GM21367 (cell line): ENCODE results near the gene CSAD.
"Not testable (repeated sequence)": the region's sequence is repeated elsewhere in the genome, so short reads cannot be mapped to it uniquely, and the experiment has no call there.

Experiments used
- ATAC-seq: cut with Tn5 transposase; IDR thresholded peaks from one replicate; pipeline ENCODE4 v1.9.1; 2021; ENCODE audit not compliant: unreplicated experiment

CSAD gene

DNA sequence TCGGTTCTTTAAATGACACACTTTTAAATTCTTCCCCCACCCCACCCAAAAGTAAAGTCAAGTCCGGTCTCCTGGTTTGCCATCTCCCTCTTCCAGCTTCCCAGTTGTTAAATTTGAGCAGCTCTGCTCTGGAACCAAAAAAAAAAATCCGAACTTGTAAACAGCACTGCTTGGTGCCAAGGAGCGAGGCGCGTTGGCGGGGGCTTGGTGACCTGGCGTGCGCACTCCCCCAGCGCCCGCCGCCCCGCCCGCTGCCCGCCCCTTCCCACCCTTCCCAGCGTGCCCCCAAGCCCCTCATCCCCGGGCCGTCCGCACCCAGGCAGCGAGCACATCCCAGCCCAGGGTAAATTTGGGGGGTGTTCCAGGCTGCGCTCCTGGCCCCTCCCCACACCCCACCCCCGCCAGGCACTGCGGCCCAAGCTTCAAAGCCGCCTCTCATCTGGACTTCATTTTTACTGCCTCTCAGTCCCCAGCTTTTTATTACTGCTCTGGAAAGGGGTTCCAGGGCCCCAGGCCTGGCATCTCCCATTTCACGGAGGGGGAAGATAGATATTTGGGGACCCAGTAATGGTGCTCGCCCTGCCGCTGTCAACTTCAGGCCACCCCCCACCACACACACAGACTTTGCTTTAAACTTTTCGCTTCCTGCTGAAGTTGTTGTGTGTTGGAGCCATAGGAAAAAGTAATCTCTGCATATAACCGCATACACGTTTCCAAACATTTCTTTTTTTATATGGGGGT, 38.0 kb upstream of the CSAD start:
- no peak for ATAC-seq

DNA sequence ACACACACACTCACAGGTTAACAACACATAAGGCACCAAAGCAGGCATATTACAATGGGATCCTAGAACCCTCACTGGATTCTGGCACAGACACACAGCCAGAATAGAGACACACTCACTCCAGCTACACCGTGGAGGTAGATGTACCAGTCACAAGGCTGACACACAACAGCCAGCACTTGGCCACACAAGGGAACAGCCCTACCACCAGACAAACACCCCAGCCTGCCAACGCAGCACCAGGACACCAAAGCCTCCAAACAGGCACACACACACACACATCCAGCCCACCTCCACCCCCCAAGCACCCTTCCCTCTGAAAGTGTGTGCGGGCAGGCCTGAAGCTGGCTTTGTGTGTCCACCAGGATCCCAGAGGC, 37.2 kb upstream of the CSAD start:
- ATAC-seq = no peak

DNA sequence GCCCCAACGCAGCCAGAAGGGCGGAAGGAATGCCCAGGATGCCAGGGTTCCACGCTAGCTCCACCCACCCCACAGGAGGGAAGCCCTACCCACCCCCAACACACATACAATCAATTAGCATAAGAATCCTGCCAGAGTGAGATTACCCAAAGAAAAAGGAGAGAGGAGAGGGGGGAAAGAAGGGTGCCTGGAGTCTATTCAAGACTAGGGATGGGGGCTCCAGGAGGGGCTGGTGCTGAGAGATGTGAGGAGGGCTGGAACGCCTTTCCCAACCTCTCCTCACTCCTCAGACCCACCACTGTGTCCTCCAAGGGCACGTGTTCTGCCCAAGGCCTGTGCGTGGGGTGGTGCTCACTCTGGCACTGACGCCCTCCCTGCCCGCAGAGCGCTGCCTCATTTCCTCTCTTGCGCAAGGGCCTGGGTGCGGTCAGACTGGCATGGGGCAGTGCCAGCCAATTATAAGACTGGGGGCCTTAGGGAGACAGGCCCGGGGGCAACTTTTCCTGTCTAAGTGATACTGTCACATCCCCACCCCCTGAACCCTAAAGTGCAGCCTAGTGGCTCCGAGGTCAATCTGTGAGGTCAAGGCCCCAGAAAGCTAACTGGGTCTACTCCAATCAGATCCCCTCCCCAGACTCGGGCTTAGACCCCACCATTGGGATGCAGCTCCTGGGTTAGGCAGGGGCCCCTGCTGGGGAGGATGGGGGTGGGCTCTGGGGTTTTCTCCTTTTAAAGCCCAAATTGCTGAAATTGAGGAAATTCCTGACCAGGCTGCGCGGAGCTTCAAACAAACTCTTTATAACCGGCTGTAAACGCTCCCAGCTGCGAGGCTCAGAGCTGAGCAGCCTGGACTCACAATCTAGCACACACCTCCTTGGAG, 36.6 kb upstream of the CSAD start:
- ATAC-seq = no peak

DNA sequence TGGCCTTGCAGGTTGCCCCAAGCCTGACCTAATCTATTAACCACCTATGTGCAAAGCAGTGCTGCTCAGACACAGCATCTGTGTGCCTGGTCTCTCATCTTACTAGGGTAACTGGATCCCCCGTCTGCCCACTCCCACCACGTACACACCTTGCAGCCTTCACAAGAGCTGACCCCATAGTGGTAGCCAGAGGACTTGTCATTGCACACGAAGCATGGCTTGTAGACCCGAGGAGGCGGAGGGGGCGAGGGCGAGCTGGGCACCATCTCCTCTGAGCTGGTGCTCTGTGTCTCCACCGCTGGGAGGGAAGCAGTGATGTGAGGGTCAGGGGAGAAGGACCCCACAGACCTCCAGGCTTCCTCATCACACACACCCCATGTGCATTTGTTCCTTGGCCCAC, 34.8 kb upstream of the CSAD start:
- ATAC-seq = no peak

DNA sequence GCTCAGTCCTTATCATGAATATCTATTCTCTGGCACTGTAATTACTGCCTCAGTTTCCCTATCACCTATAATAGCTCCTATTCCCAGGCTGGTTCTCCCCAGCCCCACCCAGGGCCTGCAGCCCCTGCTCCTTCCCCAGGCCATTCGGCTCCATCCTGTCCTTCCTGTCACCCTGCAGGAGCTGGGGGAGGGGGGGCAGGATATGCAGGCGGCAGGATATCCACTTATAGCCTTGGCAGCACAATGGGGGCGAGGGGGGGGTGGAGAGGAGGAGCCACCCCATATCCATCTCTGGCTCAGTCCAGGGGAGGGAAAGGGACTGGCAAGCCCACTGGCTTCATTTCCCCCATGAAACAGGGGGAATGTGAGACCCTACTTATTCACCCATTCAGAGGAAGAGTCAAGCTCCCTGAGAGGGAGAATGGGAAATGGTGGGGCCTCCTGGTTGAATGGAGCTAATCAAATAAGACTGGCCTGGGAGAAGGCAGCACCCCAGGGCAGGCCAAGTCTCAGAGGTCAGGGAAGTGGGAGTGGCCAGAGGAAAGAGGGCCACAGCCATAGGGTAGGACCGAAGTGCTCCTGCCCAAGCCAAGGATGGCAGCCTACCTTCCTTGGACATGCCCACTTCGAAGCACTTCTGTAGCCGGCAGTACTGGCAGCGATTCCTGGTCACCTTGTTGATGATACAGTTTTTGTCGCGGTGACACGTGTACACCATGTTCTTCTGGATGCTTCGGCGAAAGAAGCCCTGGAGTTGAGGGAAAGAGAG, 34.1 kb upstream of the CSAD start:
- no peak for ATAC-seq

DNA sequence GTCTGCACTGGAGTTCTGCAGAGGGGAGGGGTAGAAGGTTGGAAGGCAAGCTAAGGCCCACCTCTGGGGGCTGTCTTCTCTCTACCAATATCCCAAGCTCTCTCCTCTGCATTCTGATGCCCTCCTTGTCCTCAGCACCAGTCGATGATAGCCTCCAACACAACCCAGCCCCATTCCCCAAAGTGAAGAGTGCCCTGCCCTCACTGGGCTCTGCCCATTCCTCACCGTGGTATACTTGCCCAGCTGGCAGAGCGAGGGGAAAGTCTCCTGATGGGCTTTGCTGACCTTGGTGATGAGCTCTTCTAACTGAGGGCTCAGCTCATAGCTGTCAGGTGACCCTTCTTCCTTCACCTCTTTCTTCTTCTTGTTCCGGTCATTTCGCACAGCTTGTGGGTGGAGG, 33.5 kb upstream of the CSAD start:
- ATAC-seq = no peak

DNA sequence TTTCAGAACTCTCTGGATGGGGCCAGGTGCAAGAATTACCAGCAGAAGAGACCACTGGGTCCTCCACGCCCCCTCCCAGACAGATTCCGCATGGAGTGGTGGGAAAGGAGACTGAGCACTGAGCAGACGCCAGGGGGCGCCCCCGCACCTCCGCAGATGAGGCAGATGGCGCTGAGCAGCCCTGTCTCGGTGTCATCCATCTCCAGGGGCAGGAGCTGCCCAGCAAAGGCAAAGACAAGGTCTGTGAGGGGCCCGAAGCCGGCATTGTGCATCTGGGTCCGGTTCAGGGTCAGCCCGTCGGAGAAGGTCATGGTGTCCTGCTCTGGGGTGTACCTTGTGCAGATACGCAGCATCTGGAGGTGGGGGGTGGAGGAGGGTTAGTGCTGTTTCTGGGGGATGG, 32.6 kb upstream of the CSAD start:
- no peak for ATAC-seq

DNA sequence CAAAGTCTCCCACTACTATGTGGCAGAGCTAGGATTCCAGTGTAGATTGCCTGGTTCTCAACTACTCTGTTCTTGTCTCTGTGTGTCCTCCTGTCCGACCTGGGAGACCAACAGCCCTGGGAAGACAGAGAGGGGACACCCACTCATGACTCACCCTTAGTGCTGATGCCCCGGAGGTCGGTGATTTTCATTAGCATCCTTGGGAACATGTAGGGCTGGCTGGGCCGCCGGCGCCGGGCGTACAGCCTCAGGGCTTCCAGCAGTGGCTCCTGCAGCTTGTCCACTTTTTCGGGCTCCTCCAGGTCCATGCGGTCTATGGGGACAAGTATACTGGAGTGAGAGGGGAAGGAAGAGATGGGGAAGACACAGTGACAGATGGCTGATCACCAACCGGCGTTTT, 32.2 kb upstream of the CSAD start:
- ATAC-seq = no peak

DNA sequence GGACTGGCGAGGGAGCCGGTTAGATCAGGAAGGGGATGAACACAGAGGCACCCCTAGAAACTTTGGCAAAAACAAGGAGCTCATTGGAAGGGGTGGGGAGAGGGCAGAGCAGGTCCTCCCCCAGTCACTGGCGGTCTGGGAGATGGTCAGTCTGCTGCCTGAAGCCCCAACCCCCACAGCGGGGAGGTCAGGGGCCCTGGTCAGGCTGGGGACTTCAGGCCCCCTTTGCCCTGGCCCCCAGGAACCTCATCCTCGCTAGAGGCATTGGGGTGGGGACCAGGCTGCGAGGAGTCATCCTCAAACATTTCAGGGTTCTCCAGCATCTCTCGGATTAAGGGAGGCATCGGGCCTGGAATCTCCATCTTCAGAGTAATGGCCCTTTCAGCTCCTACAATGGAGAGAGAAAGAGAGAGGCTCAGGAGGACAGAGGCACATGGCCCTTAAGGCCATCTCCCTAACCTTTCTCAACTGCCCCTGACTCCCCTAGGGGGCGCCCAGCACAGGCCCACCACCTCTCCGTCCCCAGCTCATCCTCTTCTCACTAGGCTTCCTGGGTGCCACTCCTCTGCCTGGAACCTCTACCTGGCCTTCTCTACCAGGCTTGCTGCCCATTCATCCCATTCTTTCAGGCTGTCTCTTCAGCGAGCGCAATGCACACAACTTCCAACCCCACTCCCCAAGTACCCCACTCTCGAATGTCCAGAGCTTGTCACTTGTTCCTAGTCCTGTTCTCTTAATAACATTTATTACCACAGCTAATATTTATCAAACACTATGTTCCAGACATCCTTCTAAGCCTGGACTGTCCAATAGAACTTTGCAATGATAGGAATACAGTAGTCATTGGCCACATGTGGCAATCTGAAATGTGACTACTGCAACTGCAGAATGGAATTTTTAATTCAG, 31.0 kb upstream of the CSAD start:
- no peak for ATAC-seq

DNA sequence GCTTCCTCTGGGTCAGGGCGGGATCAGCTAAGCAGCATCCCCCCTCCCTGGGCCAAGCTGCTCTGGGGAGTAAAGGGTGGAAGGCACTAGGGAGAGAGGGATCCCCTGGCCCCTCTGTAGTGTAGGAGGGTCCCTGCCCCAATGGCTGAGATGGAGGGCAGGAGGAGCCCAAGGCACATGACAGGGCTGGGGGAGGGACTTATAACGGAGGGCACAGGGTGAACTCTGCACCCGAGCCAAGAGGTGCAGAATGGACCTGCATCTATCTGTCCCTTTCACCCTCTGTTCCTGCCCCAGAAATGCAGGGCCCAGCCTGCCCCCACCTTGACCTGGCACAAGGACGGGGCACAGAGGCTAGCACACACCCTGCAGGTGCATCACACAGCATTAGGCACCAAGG, 30.1 kb upstream of the CSAD start:
- no peak for ATAC-seq

DNA sequence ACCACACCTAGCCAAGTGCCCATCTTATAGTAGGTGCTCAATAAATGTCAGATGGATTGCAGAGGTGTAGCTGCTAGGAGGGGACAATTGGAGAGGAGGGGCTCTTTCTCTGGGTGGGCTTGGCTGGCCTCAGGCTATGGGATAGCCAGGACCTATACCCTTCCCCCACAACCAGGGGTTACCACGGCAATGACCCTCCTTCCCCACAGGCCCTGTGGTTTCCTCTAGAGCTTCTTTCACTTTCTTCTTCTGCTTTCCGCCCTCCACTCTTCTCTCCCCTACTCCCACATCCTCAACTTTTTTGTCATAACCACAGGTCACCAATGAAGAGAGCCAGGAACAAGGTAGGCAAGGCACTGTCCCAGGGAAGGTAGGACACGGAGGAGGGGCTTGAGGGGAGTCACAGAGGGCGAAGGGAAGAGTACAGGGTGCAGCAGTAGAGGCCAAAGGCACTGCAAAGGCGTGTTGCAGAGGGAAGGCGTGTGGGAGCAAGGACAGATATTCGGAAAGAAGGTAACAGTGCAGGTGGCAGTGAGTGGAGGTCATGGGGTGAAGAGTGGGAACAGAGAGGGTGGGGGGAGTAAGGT, 28.2 kb upstream of the CSAD start:
- ATAC-seq = no peak

DNA sequence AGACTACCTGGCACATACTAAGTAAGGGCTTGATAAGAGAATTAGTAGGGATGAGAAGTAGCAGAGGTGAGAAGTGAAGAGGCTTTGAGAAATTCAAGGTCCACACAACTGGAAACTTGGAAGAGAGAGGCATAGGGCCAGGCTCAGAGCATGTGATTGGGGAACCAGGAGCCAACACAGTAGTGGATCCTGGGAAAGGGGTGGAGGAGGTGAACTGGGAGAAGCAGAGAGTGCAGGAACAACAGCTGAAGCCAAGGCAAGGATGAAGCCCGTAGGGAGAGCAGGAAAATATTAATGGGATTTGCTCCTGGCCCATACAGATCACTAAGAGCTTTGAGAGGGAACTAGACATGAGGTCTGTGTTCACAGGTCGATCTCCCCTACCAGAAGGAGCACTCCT, 27.7 kb upstream of the CSAD start:
- no peak for ATAC-seq

DNA sequence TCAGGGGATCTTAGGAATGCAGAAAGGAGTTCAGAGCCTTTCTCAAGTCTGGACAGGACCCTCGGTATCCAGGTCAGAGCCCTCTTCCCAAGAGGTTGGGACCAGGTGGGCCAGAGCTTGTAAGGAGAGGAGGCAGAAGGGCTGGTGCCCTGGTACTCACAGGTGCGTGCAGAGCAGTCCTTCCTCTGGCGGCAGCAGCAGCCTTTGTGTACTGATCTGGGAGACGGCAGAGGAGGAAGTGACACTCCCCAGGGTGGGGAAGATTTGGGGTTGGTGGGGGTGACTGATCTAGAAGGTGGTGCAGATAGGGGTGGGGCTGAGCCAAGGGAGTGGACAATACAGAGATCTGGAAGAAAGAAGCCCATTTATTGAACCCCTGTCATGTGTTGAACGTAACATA, 26.3 kb upstream of the CSAD start, which contains the start of gene ITGB7:
Gene ITGB7, minus strand, starts transcription at position 210 of the 400 bp plus-strand sequence. CDS start 6,808 bp downstream, outside the sequence.
- ATAC-seq = peak; percentile 32

DNA sequence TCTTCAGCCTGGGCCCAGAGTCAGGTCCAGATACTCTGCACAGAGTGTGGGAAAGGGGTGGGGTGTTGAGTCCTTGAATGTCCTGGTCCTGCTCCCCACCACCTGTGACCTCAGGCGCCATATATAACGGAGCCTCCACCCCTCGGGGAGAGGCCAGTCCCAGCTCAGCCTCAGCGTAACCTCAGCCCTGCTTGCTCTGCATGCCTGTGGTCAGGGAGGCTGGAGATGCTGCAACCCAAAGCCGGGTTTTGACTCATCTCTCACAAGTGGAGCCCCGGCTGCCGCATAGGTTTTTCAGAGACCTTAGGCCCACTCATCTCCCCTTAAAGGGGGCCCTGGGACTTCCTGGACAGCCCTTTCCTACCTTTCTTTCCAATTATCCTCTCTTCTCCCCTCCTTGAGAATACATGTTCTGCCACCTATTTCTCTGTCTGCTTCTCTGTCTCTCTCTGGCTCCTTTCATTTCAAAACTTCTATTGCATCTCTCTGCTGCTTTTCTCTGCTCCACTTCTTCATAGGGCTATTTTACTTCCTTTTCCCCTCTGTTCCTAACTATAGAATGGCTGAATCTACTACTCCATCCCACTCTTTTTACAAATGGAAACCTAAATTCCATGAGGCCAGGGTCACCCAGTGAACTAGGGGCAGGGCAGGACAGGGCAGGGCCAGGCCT, 25.2 kb upstream of the CSAD start:
- peak; percentile 62 for ATAC-seq

DNA sequence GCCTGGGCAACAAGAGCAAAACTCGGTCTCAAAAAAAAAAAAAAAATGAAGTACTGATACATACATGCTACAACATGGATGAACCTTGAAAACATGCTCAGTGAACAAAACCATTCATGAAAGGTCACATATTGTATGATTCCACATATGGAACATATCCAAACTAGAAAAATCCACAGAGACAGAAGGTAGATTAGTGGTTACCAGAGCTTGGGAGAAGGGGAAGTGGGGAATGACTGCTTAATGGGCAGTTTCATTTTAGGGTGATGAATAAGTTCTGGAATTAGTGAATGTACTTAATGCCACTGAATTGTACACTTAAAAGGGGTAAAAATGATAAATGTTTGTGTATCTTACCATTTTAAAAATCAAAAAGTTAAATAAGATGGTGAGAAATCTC, 23.6 kb upstream of the CSAD start:
- no peak for ATAC-seq

DNA sequence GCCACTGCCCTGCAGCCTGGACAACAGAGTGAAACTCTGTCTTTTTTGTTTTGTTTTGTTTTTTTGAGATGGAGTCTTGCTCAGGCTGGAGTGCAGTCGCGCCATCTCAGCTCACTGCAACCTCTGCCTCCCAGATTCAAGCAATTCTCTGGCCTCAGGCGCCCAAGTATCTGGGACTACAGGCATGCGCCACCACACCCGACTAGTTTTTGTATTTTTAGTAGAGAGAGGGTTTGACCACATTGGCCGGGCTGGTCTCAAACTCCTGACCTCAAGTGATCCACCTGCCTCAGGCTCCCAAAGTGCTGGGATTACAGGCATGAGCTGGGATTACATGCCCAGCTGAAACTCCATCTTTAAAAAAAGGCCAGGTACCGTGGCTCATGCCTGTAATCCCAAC, 21.6 kb upstream of the CSAD start:
- ATAC-seq = not testable (repeated sequence)

DNA sequence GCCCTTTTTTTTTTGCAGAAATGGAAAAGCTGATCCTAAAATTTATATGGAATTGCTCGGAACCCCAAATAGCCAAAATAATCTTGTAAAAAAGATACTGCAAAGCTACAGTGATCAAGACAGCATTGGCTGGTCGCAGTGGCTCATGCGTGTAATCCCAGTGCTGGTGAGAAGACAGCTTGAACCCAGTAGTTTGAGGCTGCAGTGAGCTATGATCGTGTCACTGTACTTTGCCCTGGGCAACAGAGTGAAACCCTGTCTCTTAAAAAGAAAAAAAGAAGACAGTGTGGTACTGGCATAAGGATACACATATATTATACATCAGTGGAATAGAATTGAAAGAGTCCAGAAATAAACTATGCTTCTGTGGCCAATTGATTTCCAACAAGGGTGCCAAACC, 20.9 kb upstream of the CSAD start:
- ATAC-seq = no peak

DNA sequence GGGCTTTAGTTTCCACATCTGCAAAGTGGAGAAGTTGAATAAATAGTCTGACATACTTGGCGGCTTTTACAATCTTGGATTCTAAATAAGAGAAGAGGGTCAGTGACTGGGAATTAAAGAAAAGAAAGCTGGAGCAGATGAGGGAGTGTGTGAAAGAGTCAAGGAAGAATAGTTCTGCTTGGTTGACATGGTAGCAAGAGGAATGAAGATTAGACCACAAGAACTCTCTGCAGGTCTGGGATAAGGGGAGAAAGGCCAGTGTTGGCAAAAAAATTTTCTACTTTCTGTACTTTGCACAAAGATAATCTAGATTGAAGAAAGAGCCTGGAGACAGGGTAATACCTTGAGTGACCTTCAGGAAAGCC, 20.4 kb upstream of the CSAD start:
- ATAC-seq = no peak

DNA sequence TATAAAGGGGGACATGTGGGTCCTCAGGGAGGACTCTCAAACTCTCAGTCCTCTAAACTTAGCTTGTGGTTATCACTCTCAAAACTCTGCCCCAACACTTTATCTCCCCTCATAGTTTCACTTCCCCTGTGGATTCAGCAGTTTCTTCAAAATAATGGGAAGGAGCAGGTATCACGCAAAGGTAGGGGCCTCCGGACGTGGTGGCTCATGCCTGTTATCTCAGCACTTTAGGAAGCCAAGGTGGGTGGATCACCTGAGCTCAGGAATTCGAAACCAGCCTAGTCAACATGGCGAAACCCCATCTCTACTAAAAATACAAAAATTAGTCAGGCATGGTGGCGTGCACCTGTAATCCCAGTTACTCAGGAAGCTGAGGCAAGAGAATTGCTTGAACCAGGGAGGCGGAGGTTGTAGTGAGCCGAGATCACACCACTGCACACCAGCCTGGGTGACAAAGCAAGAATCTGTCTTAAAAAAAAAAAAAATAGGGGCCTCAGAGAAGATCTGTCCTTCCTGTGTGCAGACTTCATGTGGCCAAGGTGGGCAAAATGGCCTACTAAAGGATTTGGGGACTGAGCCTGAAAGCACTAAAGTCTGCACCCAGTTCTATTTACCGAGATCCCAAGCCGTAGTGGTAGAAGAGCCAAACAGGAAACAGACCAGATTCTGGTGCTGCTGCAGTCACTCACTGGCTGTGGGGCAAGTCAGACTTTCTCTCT, 19.9 kb upstream of the CSAD start:
- ATAC-seq = peak; percentile 49
